ENCODE results near the gene NEUROG2.

DNA sequence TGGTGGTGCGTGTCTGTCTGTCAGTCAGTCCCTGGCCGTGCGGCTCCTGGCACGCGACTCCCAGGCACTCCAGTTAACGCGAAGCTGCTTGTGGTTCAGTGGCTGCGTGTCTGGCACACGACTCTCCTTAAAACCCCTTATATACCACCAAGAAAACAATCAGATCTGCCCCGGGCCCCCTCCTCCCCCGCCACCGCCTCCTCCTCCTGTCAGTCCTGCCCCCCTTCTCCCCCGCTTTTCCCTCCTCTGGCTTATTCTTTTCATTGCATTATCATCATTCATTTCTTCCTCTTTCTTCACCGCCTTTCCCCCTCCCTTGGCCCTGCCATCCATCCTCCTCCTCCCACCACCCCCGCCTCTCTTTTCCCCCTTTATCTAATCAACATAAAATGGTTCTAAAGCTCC lies at the start of gene NEUROG2:
- TF ChIP-seq POLR2AphosphoS5 (IDR thresholded peaks at IDR 0.05; ENCODE audit: low read depth, low read length), result no peak
- TF ChIP-seq, protein P1, sequence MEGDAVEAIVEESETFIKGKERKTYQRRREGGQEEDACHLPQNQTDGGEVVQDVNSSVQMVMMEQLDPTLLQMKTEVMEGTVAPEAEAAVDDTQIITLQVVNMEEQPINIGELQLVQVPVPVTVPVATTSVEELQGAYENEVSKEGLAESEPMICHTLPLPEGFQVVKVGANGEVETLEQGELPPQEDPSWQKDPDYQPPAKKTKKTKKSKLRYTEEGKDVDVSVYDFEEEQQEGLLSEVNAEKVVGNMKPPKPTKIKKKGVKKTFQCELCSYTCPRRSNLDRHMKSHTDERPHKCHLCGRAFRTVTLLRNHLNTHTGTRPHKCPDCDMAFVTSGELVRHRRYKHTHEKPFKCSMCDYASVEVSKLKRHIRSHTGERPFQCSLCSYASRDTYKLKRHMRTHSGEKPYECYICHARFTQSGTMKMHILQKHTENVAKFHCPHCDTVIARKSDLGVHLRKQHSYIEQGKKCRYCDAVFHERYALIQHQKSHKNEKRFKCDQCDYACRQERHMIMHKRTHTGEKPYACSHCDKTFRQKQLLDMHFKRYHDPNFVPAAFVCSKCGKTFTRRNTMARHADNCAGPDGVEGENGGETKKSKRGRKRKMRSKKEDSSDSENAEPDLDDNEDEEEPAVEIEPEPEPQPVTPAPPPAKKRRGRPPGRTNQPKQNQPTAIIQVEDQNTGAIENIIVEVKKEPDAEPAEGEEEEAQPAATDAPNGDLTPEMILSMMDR (IDR thresholded peaks at IDR 0.05; ENCODE audit: control extremely low read depth in 1 of 3, insufficient read depth in 1 of 3, low read depth in 1 of 3, low read length in 3 of 3), result no peak
- no peak for TF ChIP-seq CREB1 (IDR thresholded peaks at IDR 0.05)
- TF ChIP-seq RFX5 (IDR thresholded peaks at IDR 0.05; ENCODE audit: borderline replicate concordance, low read depth, low read length), result no peak
- no peak for TF ChIP-seq PHF8 (conservative IDR thresholded peaks at IDR 0.05; ENCODE audit: low read depth, low read length)
- TF ChIP-seq JUN (IDR thresholded peaks at IDR 0.05; ENCODE audit: low read depth, low read length), result no peak
- no peak for TF ChIP-seq SP2 (IDR thresholded peaks at IDR 0.05; ENCODE audit: low read length)
- TF ChIP-seq CHD2 (IDR thresholded peaks at IDR 0.05; ENCODE audit: low read length), result no peak
- no peak for TF ChIP-seq KDM1A (IDR thresholded peaks at IDR 0.05; ENCODE audit: borderline replicate concordance, low read length)
- TF ChIP-seq, protein P2, sequence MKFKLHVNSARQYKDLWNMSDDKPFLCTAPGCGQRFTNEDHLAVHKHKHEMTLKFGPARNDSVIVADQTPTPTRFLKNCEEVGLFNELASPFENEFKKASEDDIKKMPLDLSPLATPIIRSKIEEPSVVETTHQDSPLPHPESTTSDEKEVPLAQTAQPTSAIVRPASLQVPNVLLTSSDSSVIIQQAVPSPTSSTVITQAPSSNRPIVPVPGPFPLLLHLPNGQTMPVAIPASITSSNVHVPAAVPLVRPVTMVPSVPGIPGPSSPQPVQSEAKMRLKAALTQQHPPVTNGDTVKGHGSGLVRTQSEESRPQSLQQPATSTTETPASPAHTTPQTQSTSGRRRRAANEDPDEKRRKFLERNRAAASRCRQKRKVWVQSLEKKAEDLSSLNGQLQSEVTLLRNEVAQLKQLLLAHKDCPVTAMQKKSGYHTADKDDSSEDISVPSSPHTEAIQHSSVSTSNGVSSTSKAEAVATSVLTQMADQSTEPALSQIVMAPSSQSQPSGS (IDR thresholded peaks at IDR 0.05; ENCODE audit: low read length), result no peak

All from H1 (cell line).